GM21360 (cell line): ENCODE data around the gene SMYD3.

ENCODE experiments used
- ATAC-seq: cut with Tn5 transposase; IDR thresholded peaks from one replicate; pipeline ENCODE4 v1.9.1; 2021; ENCODE audit warnings: mild to moderate bottlenecking, moderate library complexity; ENCODE audit not compliant: unreplicated experiment

The SMYD3 gene

DNA sequence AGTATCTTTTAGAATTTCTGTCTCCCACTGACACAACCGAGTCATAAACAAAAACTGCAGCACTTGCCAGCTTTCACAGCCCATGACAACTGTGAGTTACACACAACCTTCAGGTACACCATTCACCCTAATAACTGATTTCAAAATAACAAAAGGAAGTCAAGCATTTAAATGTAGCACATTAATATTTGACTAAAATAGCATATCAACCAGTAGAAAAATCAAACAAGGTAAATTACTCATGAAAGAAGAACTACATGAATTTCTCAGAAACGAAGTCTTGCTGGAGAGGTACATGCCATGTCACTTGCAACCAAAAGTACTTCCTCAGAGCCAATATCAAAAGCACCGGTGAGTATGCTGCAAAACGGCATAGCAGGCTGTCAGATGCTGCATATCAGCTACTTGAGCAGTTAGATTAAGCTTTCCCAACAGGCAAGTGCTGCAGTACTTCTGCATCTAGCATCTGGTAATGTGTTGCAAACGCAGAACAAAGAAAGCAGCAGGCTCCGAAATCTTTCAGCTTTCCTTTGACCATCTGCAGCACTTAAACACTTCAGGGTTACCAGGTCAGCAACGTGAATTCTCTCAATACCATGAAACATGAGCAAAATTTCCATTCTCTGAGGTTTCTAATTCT lies 223.2 kb downstream of the SMYD3 start:
- no peak for ATAC-seq

DNA sequence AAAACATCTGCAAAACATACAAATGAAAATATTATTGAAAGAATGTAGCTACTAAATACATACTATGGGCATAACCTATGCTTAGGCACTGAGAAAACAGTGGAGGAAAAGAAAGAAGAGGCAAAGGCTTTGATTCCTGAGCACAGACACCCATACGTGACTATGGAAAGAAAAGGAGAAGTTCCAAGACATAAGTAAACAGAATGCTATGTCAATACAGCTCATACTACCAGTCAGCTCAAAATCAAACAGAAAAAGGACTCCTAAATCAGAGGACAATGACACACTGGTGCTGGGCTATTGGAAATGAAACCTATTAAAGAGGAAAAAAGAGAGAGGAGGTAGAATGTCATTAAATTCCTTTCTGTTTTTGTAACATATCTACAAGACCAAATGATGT lies 225.4 kb downstream of the SMYD3 start:
- ATAC-seq = no peak

DNA sequence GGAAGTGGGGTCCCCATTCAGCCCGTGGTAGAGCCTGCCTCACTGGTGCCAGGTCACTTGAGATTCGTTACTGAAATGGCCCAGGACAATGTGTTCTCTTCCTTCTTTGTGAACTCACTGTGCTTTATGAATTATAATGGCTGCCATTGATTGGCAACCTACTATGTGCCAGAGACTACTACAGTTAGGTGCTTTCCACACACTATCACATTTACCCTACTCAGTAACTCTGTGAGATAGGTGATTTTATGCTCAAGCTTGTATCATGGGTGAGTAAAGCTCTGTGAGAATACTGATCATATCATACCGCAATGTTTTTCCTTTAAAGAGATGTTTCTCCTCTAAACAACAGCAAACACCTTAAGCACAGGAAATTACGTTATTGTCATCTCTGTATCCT lies 225.9 kb downstream of the SMYD3 start:
- no peak for ATAC-seq

DNA sequence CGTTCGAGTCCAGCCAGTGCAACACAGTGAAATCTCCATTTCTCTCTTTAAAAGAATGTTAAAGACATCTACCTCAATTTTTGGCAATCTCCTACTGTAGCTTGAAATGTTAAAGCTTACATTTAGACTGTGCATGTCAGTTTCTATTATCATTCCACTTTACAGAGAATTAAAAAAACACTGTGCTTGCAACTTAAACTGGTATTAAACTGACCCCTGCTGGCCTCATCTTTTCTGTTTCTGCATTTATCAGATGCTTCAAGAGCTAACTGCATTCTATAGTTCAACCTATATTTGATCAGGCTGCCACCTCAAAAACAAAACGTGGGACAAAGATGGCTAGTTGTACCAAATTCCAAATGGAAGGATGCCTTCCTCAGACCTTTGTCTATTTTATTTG lies 226.5 kb downstream of the SMYD3 start:
- no peak for ATAC-seq

DNA sequence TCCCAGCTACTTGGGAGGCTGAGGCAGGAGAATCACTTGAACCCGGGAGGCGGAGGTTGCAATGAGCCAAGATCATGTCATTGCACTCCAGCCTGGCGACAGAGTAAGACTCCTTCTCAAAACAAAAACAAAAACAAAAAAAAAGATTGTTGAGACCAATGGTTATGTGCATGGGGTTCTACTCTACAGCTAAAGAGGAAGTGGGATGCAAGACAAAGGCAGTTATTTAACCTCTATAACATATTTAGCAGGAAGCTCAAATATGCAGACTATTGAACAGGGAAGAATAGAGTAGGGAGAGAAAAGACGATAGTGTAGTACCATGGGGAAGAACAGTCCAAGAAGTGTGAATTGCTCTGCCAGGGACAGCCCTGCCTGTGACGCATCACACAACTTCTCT lies 227.7 kb downstream of the SMYD3 start:
- no peak for ATAC-seq

DNA sequence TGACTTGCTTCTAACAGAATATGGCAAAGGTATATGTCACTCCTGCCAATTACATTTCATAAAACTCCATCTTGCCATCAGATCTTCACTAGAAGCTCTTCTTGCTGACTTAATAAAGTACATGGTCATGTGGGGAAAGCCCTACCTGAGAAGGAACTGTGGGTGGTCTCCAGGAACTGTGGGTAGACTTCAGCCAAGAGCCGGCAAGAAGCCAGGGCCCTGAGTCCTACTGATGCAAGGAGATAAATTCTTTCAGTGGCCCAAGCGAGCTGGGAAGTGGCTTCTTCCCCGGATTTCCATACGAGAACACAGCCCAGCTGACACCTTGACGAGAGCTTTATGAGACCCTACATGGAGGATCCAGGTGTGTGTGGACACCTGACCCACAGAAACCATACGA lies 228.7 kb downstream of the SMYD3 start:
- no peak for ATAC-seq

DNA sequence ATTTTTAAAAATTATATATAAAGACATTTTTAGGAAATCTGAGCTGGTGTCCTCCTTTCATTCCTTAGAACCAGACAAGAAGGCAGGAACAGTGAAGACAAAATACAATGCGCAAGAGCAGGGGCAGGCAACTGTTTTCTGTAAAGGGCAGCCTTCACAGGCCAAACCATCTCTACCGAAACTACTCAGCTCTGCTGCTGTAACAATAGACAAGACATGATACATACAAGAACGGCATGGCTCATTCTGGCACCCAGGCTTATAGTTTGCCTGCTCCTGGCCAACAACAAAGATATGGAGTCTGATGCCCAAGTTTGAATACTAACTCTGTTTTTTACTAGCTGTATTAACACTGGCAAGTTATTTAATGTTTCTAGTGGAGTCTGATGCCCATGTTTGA lies 232.0 kb downstream of the SMYD3 start:
- no peak for ATAC-seq

DNA sequence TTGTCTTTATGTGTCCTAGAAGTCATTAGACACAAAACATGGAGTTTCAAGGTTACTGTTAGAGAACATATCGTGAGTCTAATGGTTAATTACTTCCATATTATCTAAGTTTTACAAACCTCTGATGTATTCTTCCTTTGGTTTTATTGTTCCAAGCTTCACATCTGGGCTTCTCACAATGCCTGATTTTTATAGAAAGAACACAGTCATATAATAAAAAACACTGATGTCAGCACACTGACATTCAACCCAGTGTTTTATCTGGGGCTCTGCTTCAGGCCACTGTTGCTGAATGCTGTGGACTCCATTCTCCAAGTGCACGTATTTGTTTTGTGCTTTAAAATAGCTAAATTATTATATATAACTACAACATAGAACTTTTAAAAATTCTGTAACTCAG lies 232.9 kb downstream of the SMYD3 start:
- no peak for ATAC-seq

DNA sequence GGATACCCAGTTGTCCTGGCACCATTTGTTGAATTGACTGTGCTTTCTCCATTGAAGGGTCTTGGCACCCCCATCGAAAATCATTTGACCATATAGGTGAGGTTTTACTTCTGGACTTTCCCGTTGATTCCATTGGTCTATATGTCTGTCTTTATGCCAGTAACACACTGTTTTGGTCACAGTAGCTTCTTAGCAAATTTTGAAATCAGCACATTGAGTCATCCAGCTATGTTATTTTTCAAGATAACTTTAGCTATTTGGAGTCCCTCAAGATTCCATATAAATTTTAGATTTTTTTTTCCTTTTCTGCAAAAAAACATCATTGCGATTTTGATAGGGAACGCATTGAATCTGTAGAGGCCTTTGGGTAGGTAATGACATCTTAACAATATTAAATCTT lies 235.6 kb downstream of the SMYD3 start:
- ATAC-seq = no peak

DNA sequence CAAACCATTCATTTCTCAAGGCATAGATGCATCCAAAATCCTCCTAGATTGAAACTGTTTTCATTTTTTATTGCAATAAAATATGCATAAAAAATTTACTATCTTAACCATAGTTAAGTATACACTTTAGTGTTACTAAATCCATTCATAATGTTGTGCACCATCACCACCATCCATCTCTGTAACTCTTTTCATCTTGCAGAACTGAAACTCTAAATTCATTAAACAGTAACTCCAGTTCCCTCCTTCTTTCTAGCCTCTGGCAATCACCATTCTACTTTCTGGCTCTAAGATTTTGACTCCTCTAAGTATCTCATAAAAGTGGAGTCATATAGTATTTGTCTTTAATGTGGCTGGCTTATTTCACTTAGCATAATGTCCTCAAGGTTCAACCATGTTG lies 236.8 kb downstream of the SMYD3 start:
- ATAC-seq = no peak

DNA sequence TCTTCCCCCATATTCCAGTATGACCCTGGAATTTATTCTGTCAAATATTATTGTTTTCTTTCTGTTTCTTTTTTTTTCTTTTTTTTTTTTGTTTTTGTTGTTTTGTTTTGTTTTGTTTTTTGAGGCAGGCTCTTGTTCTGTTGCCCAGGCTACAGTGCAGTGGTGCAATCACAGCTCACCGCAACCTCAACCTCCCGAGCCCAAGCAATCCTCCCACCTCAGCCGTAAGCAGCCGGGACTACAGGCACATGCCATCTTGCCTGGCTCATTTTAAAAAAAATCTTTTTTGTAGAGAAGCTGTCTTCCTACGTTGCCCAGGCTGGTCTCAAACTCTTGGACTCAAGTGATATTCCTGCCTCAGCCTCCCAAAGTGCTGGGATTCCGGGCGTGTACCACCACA lies 237.6 kb downstream of the SMYD3 start:
- no peak for ATAC-seq

DNA sequence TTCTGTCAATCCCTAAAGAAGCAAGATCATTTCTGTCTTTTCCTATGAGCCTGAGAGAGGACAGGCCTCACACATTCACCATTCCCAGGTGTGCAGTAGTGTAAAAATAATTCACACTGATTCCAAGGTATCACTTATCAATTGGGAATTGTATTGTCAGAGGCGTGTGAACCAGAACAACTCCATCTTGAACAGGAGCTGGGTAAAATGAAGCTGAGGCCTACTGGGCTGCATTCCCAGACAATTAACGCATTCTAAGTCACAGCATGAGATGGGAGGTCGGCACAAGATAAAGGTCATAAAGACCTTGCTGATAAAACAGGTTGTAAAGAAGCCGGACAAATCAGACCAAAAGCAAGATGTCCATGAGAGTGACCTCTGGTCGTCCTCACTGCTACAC lies 239.2 kb downstream of the SMYD3 start:
- no peak for ATAC-seq

DNA sequence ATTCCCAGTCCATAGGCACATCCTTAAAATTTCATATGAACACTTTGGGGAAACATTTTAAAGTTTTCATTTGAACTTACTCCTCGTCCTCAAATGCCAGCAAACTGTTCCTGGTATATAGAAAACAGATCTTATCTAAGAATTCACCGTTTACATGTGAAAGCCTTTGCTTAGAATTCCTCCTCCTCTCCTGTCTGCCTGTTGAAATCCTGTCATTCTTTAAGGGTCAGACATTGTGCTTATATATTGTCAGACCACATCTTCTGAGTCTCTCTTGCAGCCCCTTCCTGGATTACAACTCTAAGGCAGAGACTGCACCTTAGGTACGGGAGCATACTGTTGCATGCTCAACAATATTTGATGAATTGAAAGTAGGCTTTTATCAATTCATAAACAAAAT lies 239.7 kb downstream of the SMYD3 start:
- ATAC-seq = no peak

DNA sequence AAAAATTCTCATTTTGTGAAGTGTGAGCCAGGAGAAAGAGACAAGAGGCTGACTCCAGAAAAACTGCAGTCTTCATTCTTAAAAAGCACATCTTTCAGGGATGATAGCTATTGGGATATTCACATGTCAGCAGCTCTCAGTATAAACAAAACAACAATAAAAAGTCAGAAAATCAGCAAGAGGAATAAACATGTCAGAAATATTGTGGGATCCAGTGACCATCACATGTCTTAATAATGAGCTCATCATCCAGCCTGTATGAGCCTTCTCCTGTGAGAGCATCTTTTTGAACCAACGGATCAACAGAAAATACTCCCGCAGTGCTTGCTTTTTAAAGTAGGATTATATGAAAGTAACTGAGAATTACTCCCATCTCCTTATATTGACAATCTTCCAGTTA lies 241.6 kb downstream of the SMYD3 start:
- no peak for ATAC-seq

DNA sequence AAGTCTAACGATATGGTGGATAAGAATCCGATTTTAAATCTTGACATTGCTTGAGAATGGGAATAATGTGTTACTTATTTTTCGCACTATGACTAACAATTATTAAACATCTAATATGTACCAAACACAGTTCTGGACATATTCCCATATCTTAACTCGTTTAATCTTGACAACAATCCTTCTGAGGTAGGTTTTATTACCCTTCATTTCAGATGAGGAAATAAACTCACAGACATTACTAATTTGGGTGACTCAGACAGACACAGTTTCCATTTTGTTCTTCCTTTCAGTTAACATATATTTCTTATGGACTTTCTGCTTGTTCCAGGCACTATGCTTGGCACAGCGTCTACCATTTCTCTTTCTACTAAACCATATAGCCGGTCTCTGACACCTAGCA lies 244.8 kb downstream of the SMYD3 start:
- no peak for ATAC-seq

DNA sequence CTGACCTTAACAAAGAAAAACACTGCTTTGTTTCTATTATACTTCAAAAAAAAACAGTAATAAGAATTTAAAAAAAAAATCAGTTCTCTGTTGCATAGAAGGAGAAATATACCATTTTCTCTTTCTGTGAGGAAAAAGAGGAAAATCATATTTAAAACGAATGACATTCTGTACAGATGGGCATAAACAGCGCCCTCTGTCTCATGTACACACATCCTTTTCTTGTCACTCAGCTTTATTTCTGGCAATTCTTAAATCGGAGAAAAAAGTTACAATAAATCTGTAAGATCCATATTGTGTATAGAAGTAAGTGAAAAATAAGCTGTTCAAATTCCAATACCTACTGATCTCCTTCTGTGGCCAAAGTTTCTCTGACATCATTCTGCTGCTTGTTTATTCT lies 245.4 kb downstream of the SMYD3 start:
- no peak for ATAC-seq

DNA sequence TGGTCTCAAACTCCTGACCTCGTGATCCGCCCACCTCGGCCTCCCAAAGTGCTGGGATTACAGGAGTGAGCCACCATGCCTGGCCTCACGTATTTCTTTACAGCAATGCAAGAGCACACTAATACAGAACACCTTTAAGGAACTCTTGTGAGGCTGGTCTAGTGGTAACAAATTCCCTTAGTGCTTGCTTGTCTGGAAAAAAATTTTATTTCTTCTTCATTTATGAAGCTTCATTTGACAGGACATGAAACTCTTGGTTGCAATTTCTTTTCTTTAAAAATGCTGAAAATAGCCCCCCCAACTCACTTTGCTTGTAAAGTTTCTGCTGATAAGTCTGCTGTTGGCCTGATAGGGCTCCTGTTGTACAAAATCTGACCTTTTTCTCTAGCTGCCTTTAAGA lies 248.8 kb downstream of the SMYD3 start:
- ATAC-seq = no peak

DNA sequence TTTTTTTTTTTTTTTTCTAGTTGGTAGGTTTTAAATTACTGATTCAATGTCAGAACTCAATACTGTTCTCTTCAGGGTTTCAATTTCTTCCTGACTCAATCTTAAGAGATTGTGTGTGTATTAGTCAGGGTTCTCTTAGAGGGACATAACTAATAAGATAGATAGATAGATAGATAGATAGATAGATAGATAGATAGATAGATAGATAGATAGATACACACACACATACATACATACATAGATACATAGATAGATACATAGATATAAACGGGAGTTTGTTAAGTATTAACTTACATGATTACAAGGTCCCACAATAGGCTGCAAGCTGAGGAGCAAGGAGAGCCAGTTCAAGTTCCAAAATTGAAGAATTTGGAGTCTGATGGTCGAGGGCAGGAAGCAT lies 251.3 kb downstream of the SMYD3 start:
- no peak for ATAC-seq

DNA sequence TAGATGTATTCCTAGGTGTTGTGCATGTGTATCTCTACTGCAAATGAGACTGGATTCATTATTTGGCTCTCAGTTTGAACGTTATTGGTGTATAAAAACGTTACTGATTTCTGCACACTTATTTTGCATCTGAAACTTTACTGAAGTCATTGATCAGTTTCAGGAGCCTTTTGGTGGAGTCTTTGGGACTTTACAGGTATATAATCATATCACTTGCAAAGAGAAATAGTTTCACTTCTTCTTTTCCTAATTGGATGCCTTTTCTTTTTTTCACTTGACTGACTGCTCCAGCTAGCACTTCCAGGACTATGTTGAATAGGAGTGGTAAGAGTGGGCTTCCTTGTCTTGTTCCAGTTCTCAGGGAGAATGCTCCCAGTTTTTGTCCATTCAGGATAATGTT lies 252.2 kb downstream of the SMYD3 start:
- ATAC-seq = no peak

DNA sequence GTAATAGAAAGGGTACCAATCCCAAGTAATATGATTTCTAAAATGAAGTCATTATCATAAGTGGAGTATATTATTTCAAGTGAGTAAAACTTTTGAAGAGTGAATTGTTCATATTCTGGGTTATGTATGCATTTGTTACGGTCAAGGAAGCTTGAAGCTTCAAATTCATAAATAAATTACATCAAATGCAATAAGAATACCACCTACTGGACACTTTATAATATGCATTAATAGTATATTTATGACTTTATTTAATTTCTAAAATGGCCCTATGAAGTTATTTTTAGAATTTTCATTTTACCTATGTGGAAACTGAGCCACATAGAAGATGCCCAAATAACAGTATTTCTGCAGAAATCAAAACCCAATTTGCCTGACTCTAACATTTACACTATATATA lies 260.6 kb downstream of the SMYD3 start:
- ATAC-seq = no peak

DNA sequence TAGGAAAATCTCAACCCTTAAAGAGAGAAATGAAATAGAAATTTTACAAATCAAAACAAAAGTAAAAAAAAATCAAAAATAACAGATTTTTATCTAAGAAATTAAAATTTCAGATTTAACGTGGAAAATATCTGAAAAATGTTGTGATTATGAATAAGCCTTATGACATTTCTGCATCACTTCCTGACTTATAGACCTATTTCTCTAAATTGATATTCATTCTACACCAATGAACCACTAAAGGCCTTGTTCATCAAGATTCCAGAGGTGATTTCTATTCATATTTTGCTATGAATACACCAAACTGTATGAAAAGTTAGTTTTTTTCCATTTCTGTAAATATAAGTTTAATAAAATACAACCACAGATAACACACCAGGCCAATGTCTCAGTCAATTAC lies 261.5 kb downstream of the SMYD3 start:
- ATAC-seq = no peak

DNA sequence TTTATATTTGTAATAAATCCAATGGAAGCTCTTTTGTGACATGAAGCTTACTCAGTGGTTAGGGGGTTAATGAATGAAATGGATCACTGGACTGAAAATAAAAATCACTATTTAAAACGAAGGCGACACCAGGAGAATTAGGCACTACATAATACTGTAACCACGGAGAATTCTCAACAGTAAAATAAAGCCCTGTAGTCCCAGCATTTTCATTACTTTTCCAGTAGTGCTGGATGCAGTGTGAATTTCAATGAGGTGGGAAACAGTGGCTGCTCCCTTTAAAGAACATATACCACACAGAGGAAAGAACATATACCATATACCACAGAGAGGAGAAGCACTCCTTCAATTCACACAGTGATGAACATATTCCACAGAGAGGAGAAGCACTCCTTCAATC lies 275.0 kb downstream of the SMYD3 start:
- ATAC-seq = no peak

DNA sequence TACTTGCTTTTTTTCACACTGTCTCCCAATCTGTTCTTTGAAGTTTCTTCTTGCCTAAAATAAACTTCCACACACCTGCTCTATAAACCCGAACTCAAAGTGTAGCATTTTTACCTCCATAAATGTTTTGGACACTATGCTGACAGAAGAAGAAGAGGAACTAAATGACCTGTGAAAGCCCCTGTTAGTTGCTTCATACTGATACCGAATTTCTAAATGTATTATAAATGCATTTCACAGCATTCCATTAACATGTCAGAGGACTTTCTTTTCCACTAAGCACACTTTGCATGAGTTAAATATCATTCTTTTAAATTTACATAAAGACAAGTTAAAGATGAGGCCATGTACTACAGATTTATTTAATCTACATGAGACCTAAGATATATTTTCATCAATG lies 281.0 kb downstream of the SMYD3 start:
- ATAC-seq = no peak
